Hematopoietic multipotent progenitor cell treated with erythropoietin and hydrocortisone succinate and interleukin-3 and kit ligand, for 17 days (in vitro differentiated cells): Measurements from ENCODE around the gene CBFA2T2.

Experiments
- DNase-seq: peaks from one replicate; pipeline ENCODE4 v3.0.0-alpha.2; 2015; ENCODE audit warnings: low spot score

CBFA2T2 gene

GRCh38 chr20:33667245-33667675 lies 177.4 kb downstream of the CBFA2T2 start:
- DNase-seq: peak; percentile 49

DNA sequence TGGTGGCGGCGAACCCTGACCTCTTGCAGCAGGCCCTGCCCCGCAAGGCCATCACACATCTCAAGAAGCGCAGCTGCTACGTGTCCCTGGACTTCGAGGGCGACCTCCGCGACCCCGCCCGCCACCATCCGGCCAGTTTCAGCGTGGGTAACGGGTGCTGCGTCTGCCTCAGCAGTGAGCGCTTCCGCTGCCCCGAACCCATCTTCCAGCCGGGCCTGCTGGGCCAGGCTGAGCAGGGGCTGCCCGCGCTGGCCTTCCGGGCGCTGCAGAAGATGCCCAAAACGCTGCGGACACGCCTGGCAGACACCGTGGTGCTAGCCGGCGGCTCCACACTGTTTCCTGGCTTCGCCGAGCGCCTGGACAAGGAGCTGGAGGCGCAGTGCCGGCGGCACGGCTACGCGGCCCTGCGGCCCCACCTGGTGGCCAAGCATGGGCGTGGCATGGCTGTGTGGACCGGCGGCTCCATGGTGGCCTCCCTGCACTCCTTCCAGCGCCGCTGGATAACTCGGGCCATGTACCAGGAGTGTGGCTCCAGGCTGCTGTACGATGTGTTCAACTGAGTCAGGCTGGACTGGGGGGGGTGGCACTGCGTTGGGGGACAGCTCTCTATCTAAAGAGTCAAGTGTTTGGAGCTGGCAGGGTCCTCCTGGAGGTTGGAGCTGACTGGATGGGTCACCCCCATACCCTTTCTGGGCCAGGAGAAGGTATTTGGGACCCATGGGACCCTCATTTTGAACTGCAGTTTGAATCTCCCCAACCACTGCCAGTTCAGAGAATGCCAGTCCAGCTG lies 178.0 kb downstream of the CBFA2T2 start:
- DNase-seq: peak; percentile 80

GRCh38 chr20:33668466-33669155 lies 178.7 kb downstream of the CBFA2T2 start:
- DNase-seq: no peak

DNA sequence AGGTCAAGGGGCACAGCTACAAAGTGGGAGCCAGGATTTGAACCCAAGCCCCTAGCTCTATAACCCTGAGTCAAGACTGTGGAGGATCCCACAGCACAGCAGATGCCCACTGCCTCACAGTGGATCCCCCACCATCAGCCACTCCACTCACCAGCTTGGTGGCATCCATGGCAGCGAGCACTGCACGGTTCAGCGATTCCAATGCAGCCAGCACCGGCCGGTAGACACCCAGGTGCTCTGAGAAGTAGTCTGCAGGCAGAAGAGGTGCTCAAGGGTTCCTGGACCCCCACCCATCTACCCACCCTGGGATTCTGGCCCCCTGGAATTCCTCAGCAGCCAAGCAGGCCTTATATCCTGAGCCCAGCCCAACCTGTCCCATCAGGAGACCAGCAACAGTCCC lies 179.3 kb downstream of the CBFA2T2 start:
- DNase-seq: no peak

DNA sequence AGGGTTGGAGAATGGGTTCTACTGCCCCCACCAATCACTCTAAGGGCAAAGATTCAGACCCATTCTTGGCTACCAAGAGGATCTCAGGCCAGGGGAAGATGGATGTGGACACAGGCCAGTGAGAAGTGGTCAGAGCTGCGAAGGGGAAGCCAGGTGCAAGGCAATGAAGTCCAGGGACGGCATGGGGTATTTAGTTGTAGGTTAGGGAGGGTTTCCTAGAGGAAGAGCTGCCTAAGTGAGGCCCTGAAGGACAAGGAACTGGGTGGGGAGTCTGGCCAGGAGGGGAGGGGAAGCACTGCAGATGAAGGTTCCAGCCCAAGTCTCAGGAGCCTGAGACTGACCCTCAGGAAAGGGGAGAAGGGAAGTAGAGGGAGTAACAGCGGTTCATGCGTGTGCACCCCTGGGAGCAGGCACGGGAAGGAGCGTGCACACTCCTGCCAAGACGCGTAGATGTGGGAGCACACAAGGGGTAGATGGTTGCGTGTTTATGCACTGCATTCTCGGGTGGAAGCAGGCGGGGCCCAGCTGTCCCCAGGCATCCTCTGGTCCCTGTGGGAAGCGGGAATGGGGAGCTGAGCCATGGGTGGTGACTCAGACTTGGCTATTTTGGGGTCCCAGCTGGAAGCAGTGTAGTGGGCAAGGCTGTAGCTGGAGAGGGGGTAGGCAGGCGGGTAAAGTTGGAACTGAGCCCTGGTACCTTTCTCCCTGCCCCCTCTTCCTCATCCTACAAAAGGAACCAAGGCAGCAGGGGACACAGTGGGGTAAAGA lies 180.2 kb downstream of the CBFA2T2 start:
- no peak for DNase-seq

DNA sequence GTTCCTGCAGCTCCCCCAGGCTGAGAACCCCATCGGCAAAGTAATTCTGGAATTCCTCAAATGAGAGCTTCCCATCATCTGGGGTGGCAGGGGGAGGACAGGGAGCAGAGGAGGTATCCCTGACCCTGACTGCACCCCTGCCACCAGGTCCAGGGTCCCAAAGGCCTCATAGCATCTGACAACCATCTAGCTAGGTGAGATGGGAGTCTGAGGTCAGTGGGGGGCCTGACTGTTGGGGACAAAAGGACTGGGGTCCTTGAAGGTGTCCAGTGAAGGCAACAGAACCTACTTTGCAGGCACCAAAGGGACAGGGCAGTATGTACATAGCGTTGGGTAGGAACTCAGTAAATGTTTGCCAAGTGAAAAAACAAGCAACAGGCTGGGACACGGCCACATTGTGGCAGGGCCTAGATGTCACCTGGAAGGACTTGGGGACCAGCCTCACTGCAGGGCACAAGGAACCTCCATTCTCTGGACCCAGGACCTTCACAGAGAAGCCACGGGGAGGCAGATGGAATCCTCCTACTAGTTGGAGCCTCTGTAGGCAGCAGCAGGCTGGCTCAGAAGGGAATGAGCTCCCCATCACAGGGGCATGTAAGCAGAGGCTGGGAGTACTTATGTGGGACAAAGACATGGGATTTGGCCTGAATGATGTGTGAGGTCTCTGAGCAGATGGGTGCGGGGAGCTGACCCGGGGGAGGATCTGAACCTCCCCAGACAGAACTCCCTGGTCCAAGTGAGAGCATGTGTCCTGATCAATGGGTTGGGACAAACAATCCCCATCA lies 181.0 kb downstream of the CBFA2T2 start:
- no peak for DNase-seq

DNA sequence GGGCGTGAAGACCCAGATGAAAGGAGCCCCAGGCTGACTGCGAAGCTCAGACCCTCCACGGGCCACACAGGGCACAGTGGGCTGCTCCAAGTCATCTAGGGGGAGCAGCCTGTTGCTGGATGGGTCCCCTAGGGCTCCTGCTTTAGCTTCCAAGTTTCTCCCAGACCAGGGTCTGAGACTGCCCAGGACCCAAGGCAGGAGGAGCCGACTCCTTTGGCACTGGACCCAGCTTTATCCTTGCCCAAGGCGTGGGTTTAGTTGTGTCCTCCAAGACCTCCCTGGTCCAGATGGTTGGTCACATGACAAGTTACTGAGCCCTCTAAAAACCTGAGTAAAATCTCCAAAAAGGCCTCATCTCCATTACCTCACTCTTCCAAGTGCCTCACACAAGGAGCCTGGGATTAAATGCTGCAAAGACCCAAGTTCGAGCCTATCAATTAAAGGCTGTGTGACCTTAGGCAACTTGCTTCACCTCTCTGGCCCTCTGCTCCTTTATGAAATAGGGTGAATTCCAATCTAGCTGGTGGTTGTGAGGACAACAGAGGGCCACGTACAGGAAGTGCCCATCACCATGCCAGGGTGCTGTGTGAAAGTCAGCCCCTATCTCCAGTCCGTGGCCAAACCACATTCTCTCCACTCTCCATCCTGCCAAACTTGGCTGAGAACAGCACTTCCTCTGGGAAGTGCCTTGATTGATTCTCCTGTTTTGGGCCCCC lies 181.8 kb downstream of the CBFA2T2 start:
- DNase-seq: no peak

- DNase-seq: peak; percentile 18
Observed at GRCh38 chr20:33672426-33673113, 182.7 kb downstream of the CBFA2T2 start.

GRCh38 chr20:33673114-33673409 lies 183.2 kb downstream of the CBFA2T2 start:
- DNase-seq: no peak

DNA sequence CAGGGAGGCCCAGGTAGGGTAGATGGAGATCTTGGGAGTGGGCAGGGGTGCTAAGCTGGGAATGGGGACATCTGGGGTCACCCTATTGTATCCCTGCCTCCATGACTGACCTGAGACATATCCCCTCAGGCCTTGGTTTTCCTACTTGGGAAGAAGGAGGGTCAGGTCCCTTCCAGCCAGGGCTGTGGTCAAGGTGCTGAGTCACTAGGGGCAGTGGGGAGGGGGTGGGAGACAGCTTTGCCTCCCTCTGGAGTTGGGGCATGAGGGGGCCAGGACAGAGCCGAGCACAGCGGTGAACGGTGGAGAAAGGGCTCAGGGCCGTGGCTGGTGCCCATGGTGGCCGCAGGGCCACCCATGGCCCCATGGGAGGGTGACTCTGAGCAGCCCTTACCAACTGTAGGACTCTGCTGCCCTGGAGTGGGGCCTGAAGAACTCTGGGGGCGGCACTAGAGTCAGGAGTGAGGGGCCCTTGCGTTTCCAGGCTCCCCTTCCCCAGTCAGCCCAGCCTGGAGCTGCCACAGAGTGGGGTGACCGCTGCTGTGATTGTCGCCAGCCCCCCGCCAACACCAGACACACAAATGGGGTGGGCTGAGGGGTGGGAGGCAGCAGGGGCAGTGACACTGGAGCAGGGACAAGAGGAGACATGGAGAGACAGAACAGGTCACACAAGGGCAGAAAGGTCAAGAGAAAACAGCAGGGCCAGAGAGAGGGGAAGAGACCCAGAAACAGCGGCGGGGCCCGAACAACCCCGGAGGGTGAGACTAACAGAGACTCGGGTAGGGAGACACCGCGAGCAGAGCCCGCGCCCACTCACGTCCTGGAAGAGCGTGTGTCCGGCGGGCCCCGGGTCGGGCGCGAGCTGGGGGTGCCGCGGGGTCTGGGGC lies 183.8 kb downstream of the CBFA2T2 start:
- no peak for DNase-seq

GRCh38 chr20:33674294-33675135 lies 184.6 kb downstream of the CBFA2T2 start, which contains the start of gene NECAB3:
Gene NECAB3, minus strand, starts transcription at chr20:33674428. Its CDS starts 76 bp downstream, at chr20:33674352.
- DNase-seq: peak; percentile 58

GRCh38 chr20:33675136-33675959 lies 185.5 kb downstream of the CBFA2T2 start:
- DNase-seq: no peak

GRCh38 chr20:33676121-33676520 lies 186.2 kb downstream of the CBFA2T2 start:
- DNase-seq: no peak

- no peak for DNase-seq
Observed at GRCh38 chr20:33676652-33677645, 187.1 kb downstream of the CBFA2T2 start.

DNA sequence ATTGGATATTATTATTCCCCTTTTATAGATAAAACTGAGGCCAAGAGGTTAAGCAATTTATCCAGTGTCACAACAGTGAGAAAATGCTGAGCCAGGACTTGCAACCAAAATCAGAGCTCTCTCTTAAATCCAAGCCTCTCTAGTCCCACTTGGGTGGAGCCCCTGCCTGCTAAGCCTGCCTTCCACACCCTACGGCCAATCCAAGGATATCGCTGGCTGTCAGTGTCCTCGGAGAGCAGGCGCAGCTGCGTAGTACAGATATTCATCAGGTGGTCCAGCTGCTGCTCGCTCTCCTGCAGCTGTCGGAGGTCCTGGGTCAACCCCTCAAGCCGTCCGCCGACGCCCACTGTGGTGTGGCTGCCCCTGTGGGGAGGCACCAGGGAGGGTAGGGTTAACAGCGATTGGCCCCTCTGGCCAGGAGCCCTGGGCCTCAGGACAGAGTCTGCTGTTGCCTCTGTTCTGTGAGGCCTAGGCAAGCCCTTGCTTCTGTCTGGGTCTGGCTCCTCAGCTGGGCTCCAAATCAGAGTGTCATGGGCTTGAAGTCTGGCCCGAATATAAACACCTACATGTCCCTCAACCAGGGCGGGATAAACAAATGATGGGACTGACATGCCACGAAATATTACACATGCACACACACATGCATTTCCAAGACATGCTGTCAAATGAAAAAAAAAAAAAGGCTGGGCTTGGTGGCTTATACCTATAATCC lies 188.3 kb downstream of the CBFA2T2 start:
- DNase-seq: no peak
